Neutrophil (primary cell): ENCODE measurements around the gene TOP3B.

Source experiments
- H3K27ac ChIP-seq: fragments of 200-600 bp; sonication (generic); 2 replicates; pipeline ENCODE4 v1.5.1; 2016; ENCODE audit warnings: mild to moderate bottlenecking, moderate library complexity
- H3K27me3 ChIP-seq: fragments of 200-600 bp; sonication (generic); 2 replicates; pipeline ENCODE4 v1.6.0; 2016; ENCODE audit warnings: mild to moderate bottlenecking
- H3K36me3 ChIP-seq: fragments of 200-600 bp; sonication (generic); 2 replicates; pipeline ENCODE4 v1.5.1; 2017
- H3K4me1 ChIP-seq, 2 experiments: fragments of 200-600 bp in 1 of 2; sonication (generic) in 1 of 2; 1 replicate in 1 of 2; 2 replicates in 1 of 2; pipeline versions ENCODE4 v1.5.1 to v1.6.1; 2013 to 2016; ENCODE audit warnings: low read depth in 1 of 2, low read length in 1 of 2, mild to moderate bottlenecking in 1 of 2, moderate library complexity in 1 of 2; ENCODE audit not compliant: control insufficient read depth in 1 of 2, insufficient read depth in 1 of 2
- H3K4me3 ChIP-seq, 2 experiments: fragments of 200-600 bp in 1 of 2; sonication (generic) in 1 of 2; 1 replicate in 1 of 2; 2 replicates in 1 of 2; pipeline ENCODE4 v1.5.1; 2013 to 2016; ENCODE audit warnings: low read depth in 1 of 2, low read length in 1 of 2, mild to moderate bottlenecking in 1 of 2, moderate library complexity in 1 of 2
- H3K9me3 ChIP-seq: fragments of 200-600 bp; sonication (generic); 2 replicates; pipeline ENCODE4 v1.5.1; 2016
- CTCF ChIP-seq: fragments of 200-600 bp; sonication (generic); IDR thresholded peaks from 2 replicates; pipeline ENCODE4 v1.5.1; 2016; ENCODE audit warnings: antibody characterized with exemption

TOP3B gene

DNA sequence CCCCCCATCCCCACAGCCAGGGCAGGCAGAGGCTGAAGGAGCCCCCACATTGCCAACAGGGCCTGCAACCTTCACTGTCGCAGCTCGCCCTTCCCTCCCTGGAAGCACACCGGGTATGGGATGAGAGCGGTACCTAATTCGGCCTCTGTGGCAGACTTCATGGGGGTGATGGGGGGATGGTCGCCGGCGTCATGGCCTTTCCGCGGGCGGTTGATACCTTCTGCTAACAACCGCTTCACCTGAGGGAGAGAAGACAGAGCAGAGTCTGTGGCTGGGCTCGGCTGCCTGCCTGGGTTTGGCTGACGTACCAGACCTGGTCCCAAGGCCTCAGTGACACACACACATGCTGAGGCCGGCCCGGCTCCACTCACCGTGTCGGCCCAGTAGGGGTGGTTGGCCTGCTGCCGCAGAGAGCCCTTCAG, 18.8 kb downstream of the TOP3B start:
- Histone ChIP-seq H3K36me3 (peaks cover 100% of the 10 kb centered on the region), H3K27me3 (no peaks in the 10 kb centered on the region), H3K27ac (no peak overlapping the region), H3K9me3 (no peaks in the 10 kb centered on the region), H3K4me1 (no peaks in the 10 kb centered on the region), H3K4me3 (no peak overlapping the region)
- no peak for TF ChIP-seq CTCF

DNA sequence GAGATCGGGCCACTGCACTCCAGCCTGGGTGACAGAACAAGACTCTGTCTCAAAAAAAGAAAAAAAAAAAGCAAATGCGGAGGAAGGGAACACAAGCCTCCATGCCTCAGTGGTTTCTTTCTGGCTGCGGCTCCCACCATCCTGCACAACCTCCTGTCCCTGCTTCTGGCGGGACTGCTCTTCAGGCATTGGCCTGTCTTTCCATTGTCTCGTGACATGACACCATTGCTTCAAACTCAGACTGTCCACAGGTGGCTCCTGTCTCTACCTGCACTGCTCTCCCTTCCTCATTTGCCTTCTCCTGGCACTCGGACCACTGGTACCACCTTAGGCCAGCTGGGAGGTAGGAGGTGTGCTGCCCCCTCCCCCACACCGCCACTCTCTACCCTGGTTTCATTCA, 19.3 kb downstream of the TOP3B start:
- peaks cover 100% of the 10 kb centered on the region for H3K36me3 ChIP-seq
- H3K9me3 ChIP-seq: no peaks in the 10 kb centered on the region
- TF ChIP-seq CTCF: no peak
- H3K27me3 ChIP-seq: no peaks in the 10 kb centered on the region
- H3K4me3 ChIP-seq: no peak overlapping the region
- H3K27ac ChIP-seq: no peak overlapping the region
- H3K4me1 ChIP-seq: no peaks in the 10 kb centered on the region

GRCh38 chr22:21962655-21962949, 20.0 kb downstream of the TOP3B start:
- no peak for TF ChIP-seq CTCF
- Histone ChIP-seq H3K4me3 (no peak overlapping the region), H3K27me3 (no peaks in the 10 kb centered on the region), H3K27ac (no peak overlapping the region), H3K36me3 (peaks cover 100% of the 10 kb centered on the region), H3K4me1 (no peaks in the 10 kb centered on the region), H3K9me3 (no peaks in the 10 kb centered on the region)

DNA sequence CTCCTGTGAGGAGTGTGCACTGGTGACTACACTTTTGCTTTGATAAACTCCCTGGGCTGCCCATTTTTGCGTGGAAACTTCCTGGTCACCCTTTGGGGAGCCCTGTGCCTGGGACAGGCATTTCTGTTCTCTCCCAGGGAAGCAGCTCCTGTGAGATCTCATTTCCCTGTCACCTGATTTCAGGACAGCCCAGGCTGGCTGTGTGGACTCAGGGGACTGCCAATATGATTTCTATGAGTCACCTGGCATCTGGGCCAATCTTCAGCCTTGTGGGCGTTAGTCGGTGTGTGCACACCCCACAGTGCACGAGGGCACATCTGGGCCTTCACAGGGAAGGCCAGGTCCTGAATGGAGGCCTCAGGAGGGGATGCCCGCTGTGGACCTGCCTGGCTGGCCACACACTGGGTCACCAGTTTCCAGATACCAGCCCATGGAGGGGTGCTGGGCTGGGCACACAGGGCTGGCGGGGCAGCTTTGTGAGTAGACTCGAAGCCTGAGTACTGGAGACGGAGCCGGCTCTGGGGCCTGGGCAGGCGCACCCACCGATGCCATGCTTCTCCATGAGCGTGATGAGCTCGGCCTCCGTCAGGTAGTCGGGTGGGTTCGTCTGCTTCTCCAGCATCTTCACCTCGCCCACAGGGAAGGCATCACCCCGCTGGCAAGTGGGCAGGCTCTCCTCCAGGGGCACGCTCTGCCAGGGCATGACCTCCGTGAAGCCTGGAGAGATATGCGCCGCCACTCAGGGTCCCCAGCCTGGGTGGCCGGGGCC, 20.5 kb downstream of the TOP3B start:
- no peak overlapping the region for H3K4me3 ChIP-seq
- H3K36me3 ChIP-seq: peaks cover 95% of the 10 kb centered on the region
- no peak overlapping the region for H3K27ac ChIP-seq

GRCh38 chr22:21961127-21961867, 21.3 kb downstream of the TOP3B start:
- Histone ChIP-seq H3K27ac (no peak overlapping the region), H3K27me3 (no peaks in the 10 kb centered on the region), H3K4me1 (no peaks in the 10 kb centered on the region), H3K4me3 (no peak overlapping the region), H3K36me3 (peaks cover 87% of the 10 kb centered on the region), H3K9me3 (no peaks in the 10 kb centered on the region)
- TF ChIP-seq CTCF: no peak

More for the DNA sequence above, 20.5 kb downstream of the TOP3B start:
- Histone ChIP-seq H3K9me3 (no peaks in the 10 kb centered on the region), H3K4me1 (no peaks in the 10 kb centered on the region), H3K27me3 (no peaks in the 10 kb centered on the region)
- TF ChIP-seq CTCF: no peak
